SK-N-SH (cell line): ENCODE data around the gene MIP. TPM values are rescaled to one million over a fixed set of nuclear protein-coding genes. Genes with fewer than 3 reads are reported as not detected.
"Not testable (repeated sequence)": the region's sequence is repeated elsewhere in the genome, so short reads cannot be mapped to it uniquely, and the experiment has no call there.

Source experiments
- CTCF ChIA-PET: fragments of 300-600, 350-600 bp; formaldehyde crosslinking; extraction: SDS; loops from one replicate; lab custom pipeline; 2021; lab: Yijun Ruan, JAX
- POLR2A ChIA-PET: fragments of 350-600 bp; sonication (Branson Sonifier 250); formaldehyde crosslinking; extraction: SDS; loops from one replicate; lab custom pipeline; 2020; ENCODE audit warnings: antibody characterized with exemption, inconsistent platforms; lab: Yijun Ruan, JAX
- DNase-seq: peaks from one replicate; pipeline ENCODE4 v3.0.0; 2012
- H2AFZ ChIP-seq: fragments of 200-600 bp; sonication (generic); 2 replicates; pipeline ENCODE4 v1.8.1; 2016; ENCODE audit warnings: antibody characterized with exemption, mild to moderate bottlenecking, low read depth
- H3F3A ChIP-seq: fragments of 200-600 bp; sonication (generic); replicated peaks from 2 replicates; pipeline ENCODE3; 2016; ENCODE audit warnings: antibody characterized with exemption, mild to moderate bottlenecking; ENCODE audit not compliant: insufficient read depth
- H3K27ac ChIP-seq, 2 experiments: fragments of 200-500 bp in 1 of 2; fragments of 200-600 bp in 1 of 2; sonication (Bioruptor generic) in 1 of 2; sonication (generic), shearing (Covaris generic) in 1 of 2; 2 replicates each; pipeline versions ENCODE4 v1.5.1 to v1.6.1; 2014 to 2016; ENCODE audit warnings: low read depth in 2 of 2, inconsistent platforms in 1 of 2, low read length in 1 of 2, mild to moderate bottlenecking in 1 of 2, mixed read lengths in 1 of 2
- H3K27me3 ChIP-seq: fragments of 200-600 bp; sonication (generic), shearing (Covaris generic); 2 replicates; pipeline ENCODE4 v1.6.1; 2016; ENCODE audit warnings: mixed run types; ENCODE audit not compliant: insufficient read depth
- H3K36me3 ChIP-seq, 2 experiments: fragments of 200-500 bp in 1 of 2; fragments of 200-600 bp in 1 of 2; sonication (Bioruptor generic) in 1 of 2; sonication (generic) in 1 of 2; replicated peaks in 1 of 2; 2 replicates each; pipeline versions ENCODE3 to v1.5.1; 2014 to 2016; ENCODE audit warnings: low read length in 1 of 2, mild to moderate bottlenecking in 1 of 2; ENCODE audit not compliant: insufficient read depth in 2 of 2, control insufficient read depth in 1 of 2
- H3K4me1 ChIP-seq, 2 experiments: fragments of 200-500 bp in 1 of 2; fragments of 200-600 bp in 1 of 2; sonication (Bioruptor generic) in 1 of 2; sonication (generic), shearing (Covaris generic) in 1 of 2; 2 replicates each; pipeline versions ENCODE4 v1.5.1 to v1.6.1; 2014 to 2016; ENCODE audit warnings: low read depth in 1 of 2, low read length in 1 of 2, mixed run types in 1 of 2; ENCODE audit not compliant: insufficient read depth in 2 of 2, control insufficient read depth in 1 of 2
- H3K4me2 ChIP-seq: fragments of 200-600 bp; sonication (generic), shearing (Covaris generic); 2 replicates; pipeline ENCODE4 v1.6.1; 2017; ENCODE audit warnings: mixed run types
- H3K4me3 ChIP-seq, 2 experiments: fragments of 200-500 bp in 1 of 2; fragments of 200-600 bp in 1 of 2; sonication (Bioruptor generic) in 1 of 2; sonication (generic), shearing (Covaris generic) in 1 of 2; 2 replicates each; pipeline versions ENCODE4 v1.5.1 to v1.8.1; 2014 to 2016; ENCODE audit warnings: low read depth in 2 of 2, inconsistent platforms in 1 of 2, low read length in 1 of 2, mild to moderate bottlenecking in 1 of 2, mixed read lengths in 1 of 2, moderate library complexity in 1 of 2
- H3K79me2 ChIP-seq: fragments of 200-600 bp; sonication (generic); 2 replicates; pipeline ENCODE4 v1.8.1; 2017; ENCODE audit warnings: mild to moderate bottlenecking; ENCODE audit not compliant: insufficient read depth
- H3K9ac ChIP-seq: fragments of 200-600 bp; sonication (generic); 2 replicates; pipeline ENCODE4 v1.6.1; 2017; ENCODE audit warnings: mixed run types
- H3K9me2 ChIP-seq: fragments of 200-600 bp; sonication (generic); 2 replicates; pipeline ENCODE4 v1.6.1; 2017; ENCODE audit warnings: mixed run types
- H3K9me3 ChIP-seq: fragments of 200-600 bp; sonication (generic); 2 replicates; pipeline ENCODE4 v1.6.1; 2017; ENCODE audit warnings: mixed run types, mild to moderate bottlenecking, moderate library complexity
- H4K20me1 ChIP-seq: fragments of 200-600 bp; sonication (generic); 2 replicates; pipeline ENCODE4 v1.6.1; 2017; ENCODE audit warnings: mild to moderate bottlenecking, mixed run types; ENCODE audit not compliant: insufficient read depth
- CHD2 ChIP-seq: fragments of 150-350 bp; IDR thresholded peaks from 2 replicates; pipeline ENCODE4 v1.6.1; 2018; ENCODE audit warnings: low read length; ENCODE audit not compliant: partially characterized antibody
- CTCF ChIP-seq: fragments of 200-600 bp; sonication (generic); IDR thresholded peaks from 2 replicates; pipeline ENCODE4 v1.6.1; 2017; ENCODE audit warnings: antibody characterized with exemption, mild to moderate bottlenecking, moderate library complexity
- ELF1 ChIP-seq: IDR thresholded peaks from 2 replicates; pipeline ENCODE4 v1.4.0; 2012
- EP300 ChIP-seq, 2 experiments: IDR thresholded peaks; 2 replicates each; pipeline versions ENCODE4 v1.4.0 to v1.6.1; 2012; ENCODE audit warnings: borderline replicate concordance in 1 of 2, low read depth in 1 of 2, low read length in 1 of 2
- EZH2phosphoT487 ChIP-seq: fragments of 200-600 bp; sonication (generic); IDR thresholded peaks from 2 replicates; pipeline ENCODE4 v1.6.1; 2017; ENCODE audit warnings: low read depth, mixed run types, mild to moderate bottlenecking, antibody characterized with exemption, moderate library complexity, borderline replicate concordance
- FOSL2 ChIP-seq: IDR thresholded peaks from 2 replicates; pipeline ENCODE4 v1.4.0; 2012; ENCODE audit warnings: low read depth, mild to moderate bottlenecking, moderate library complexity, borderline replicate concordance
- FOXM1 ChIP-seq: IDR thresholded peaks from 2 replicates; pipeline ENCODE4 v1.4.0; 2012; ENCODE audit warnings: low read depth, mild to moderate bottlenecking
- GABPA ChIP-seq: IDR thresholded peaks from 2 replicates; pipeline ENCODE4 v1.4.0; 2012; ENCODE audit warnings: low read depth, mild to moderate bottlenecking
- JUND ChIP-seq: IDR thresholded peaks from 2 replicates; pipeline ENCODE4 v1.4.0; 2012
- NFIC ChIP-seq: IDR thresholded peaks from 2 replicates; pipeline ENCODE4 v1.4.0; 2012; ENCODE audit warnings: borderline replicate concordance
- NRF1 ChIP-seq: IDR thresholded peaks from 2 replicates; pipeline ENCODE4 v1.6.1; 2012; ENCODE audit warnings: low read depth, mild to moderate bottlenecking, low read length
- POLR2AphosphoS5 ChIP-seq: IDR thresholded peaks from 2 replicates; pipeline ENCODE4 v1.6.1; 2012; ENCODE audit warnings: low read depth, low read length
- RAD21 ChIP-seq: IDR thresholded peaks from 2 replicates; pipeline ENCODE4 v1.6.1; 2012; ENCODE audit warnings: mild to moderate bottlenecking, low read length
- RCOR1 ChIP-seq: fragments of 150-350 bp; IDR thresholded peaks from 2 replicates; pipeline ENCODE4 v1.6.1; 2017; ENCODE audit warnings: antibody characterized with exemption, low read length
- REST ChIP-seq: IDR thresholded peaks from 2 replicates; pipeline ENCODE4 v1.6.1; 2012; ENCODE audit warnings: mild to moderate bottlenecking, low read depth, low read length, moderate library complexity
- RFX5 ChIP-seq: IDR thresholded peaks from 2 replicates; pipeline ENCODE4 v1.6.1; 2012; ENCODE audit warnings: mild to moderate bottlenecking, improper control_type of control experiment, low read length
- RXRA ChIP-seq: IDR thresholded peaks from 2 replicates; pipeline ENCODE4 v1.4.0; 2012; ENCODE audit warnings: low read depth, mild to moderate bottlenecking, borderline replicate concordance
- SIN3A ChIP-seq: IDR thresholded peaks from 2 replicates; pipeline ENCODE4 v1.6.1; 2012; ENCODE audit warnings: low read depth, mild to moderate bottlenecking, low read length, moderate library complexity, borderline replicate concordance
- TAF1 ChIP-seq: IDR thresholded peaks from 2 replicates; pipeline ENCODE4 v1.6.1; 2012; ENCODE audit warnings: low read depth, mild to moderate bottlenecking, low read length, moderate library complexity, borderline replicate concordance
- TCF12 ChIP-seq: IDR thresholded peaks from 2 replicates; pipeline ENCODE4 v1.4.0; 2012
- USF1 ChIP-seq: IDR thresholded peaks from 2 replicates; pipeline ENCODE4 v1.4.0; 2012; ENCODE audit warnings: low read depth, borderline replicate concordance
- YY1 ChIP-seq: IDR thresholded peaks from 2 replicates; pipeline ENCODE4 v1.4.0; 2012; ENCODE audit warnings: low read depth, mild to moderate bottlenecking
- ZBTB33 ChIP-seq: IDR thresholded peaks from 2 replicates; pipeline ENCODE4 v1.4.0; 2012; ENCODE audit warnings: low read depth, borderline replicate concordance
- WGBS: methylation state at CpG from one replicate; pipeline ENCODE4 v1.1.6; 2017; ENCODE audit warnings: low lambda C conversion rate; 5-methylcytosine and 5-hydroxymethylcytosine counted together
- polyA plus RNA-seq, 3 experiments: library from polyadenylated mRNA; depleted of rRNA; stranded (reverse); fragments of >200 nt; gene quantifications; 2 replicates each; pipeline ENCODE4 v1.2.3, GENCODE V29; 2012

MIP gene
- polyA plus RNA-seq, 1 of the 3 experiments (the other 2 are of a cell fraction): not detected

GRCh38 chr12:56410768-56411167 is 43.7 kb downstream of the MIP start (continued):
- TF ChIP-seq REST: no peak
- no peak for TF ChIP-seq YY1
- no peak for TF ChIP-seq USF1
- TF ChIP-seq ELF1: no peak
- TF ChIP-seq ZBTB33: no peak

GRCh38 chr12:56408799-56409417 is 45.5 kb downstream of the MIP start:
- WGBS: 81% methylated on average over 5 of the region's 5 CpGs
- Histone ChIP-seq H2AFZ (no peak overlapping the region), H3K4me3 (no peak overlapping the region), H3K27ac (no peak overlapping the region), H3K4me1 (no peaks in the 10 kb centered on the region; a peak in 1 of 4 replicates), H3K9ac (no peak overlapping the region), H3F3A (no peaks in the 10 kb centered on the region), H3K79me2 (no peaks in the 10 kb centered on the region), H3K36me3 (peaks cover 0 to 2% of the 10 kb centered on the region in 2 experiments), H3K27me3 (no peaks in the 10 kb centered on the region), H3K9me3 (no peaks in the 10 kb centered on the region), H3K4me2 (no peak overlapping the region), H3K9me2 (no peaks in the 10 kb centered on the region), H4K20me1 (no peaks in the 10 kb centered on the region)
- ChIA-PET POLR2A (no interaction called here), CTCF (no interaction called here)
- TF ChIP-seq NFIC (no peak), CTCF (no peak), NRF1 (no peak), TAF1 (no peak), RAD21 (no peak), JUND (no peak), RCOR1 (no peak), GABPA (no peak), FOXM1 (no peak), EZH2phosphoT487 (no peak), SIN3A (no peak), FOSL2 (no peak), POLR2AphosphoS5 (no peak), TCF12 (no peak), RXRA (no peak), EP300 (IDR thresholded peaks at IDR 0.05; ENCODE audit: borderline replicate concordance in 1 of 2, low read depth in 1 of 2, low read length in 1 of 2) (no peak), RFX5 (no peak), CHD2 (no peak)
- DNase-seq: no peak

- WGBS: 53% methylated on average over 3 of the region's 3 CpGs
- H3K4me3 ChIP-seq, CTCF ChIA-PET, H3K27me3 ChIP-seq, H3K9me2 ChIP-seq, H3K4me2 ChIP-seq, H2AFZ ChIP-seq, H3K9ac ChIP-seq, H3F3A ChIP-seq, H3K27ac ChIP-seq, DNase-seq, H4K20me1 ChIP-seq, H3K79me2 ChIP-seq, H3K4me1 ChIP-seq, POLR2A ChIA-PET, H3K9me3 ChIP-seq, H3K36me3 ChIP-seq: not testable (repeated sequence)
Observed at GRCh38 chr12:56404227-56404626, 50.2 kb downstream of the MIP start.
